CD4-positive, alpha-beta T cell treated with Interleukin-12 subunit alpha and Interleukin-12 subunit beta, for 1 hour (primary cell): ENCODE measurements around the gene PPP1R7.

Experiments used
- DNase-seq: peaks from one replicate; pipeline ENCODE4 v3.0.0-alpha.2; 2020

The PPP1R7 gene

GRCh38 chr2:241121008-241121407 lies 29.3 kb upstream of the PPP1R7 start:
- no peak for DNase-seq

GRCh38 chr2:241122376-241123002 lies 27.8 kb upstream of the PPP1R7 start:
- DNase-seq = no peak

GRCh38 chr2:241123816-241124536 lies 26.3 kb upstream of the PPP1R7 start:
- peak; percentile 65 for DNase-seq

GRCh38 chr2:241125626-241126025 lies 24.6 kb upstream of the PPP1R7 start:
- no peak for DNase-seq

GRCh38 chr2:241126201-241126611 lies 24.1 kb upstream of the PPP1R7 start:
- DNase-seq = no peak

GRCh38 chr2:241126771-241127202 lies 23.5 kb upstream of the PPP1R7 start:
- DNase-seq = no peak

GRCh38 chr2:241128266-241128665 lies 22.0 kb upstream of the PPP1R7 start:
- no peak for DNase-seq

- DNase-seq = no peak
Measured at GRCh38 chr2:241129086-241129871, 21.0 kb upstream of the PPP1R7 start.

- DNase-seq = no peak
Measured at GRCh38 chr2:241130316-241130715, 20.0 kb upstream of the PPP1R7 start.

GRCh38 chr2:241131531-241131930 lies 18.7 kb upstream of the PPP1R7 start:
- no peak for DNase-seq

- DNase-seq = no peak
Measured at GRCh38 chr2:241132538-241133435, 17.5 kb upstream of the PPP1R7 start.

GRCh38 chr2:241133436-241133820 lies 16.8 kb upstream of the PPP1R7 start:
- no peak for DNase-seq

GRCh38 chr2:241134711-241135110 lies 15.6 kb upstream of the PPP1R7 start:
- no peak for DNase-seq

GRCh38 chr2:241135737-241136136 lies 14.5 kb upstream of the PPP1R7 start:
- DNase-seq = no peak

- no peak for DNase-seq
Measured at GRCh38 chr2:241136191-241136590, 14.1 kb upstream of the PPP1R7 start.

GRCh38 chr2:241136661-241137260 lies 13.5 kb upstream of the PPP1R7 start:
- no peak for DNase-seq

GRCh38 chr2:241137276-241138190 lies 12.7 kb upstream of the PPP1R7 start:
- no peak for DNase-seq

GRCh38 chr2:241138471-241138870 lies 11.8 kb upstream of the PPP1R7 start:
- no peak for DNase-seq

GRCh38 chr2:241139531-241140444 lies 10.5 kb upstream of the PPP1R7 start:
- DNase-seq = no peak

GRCh38 chr2:241140445-241140840 lies 9.8 kb upstream of the PPP1R7 start:
- no peak for DNase-seq
